ENCODE measurements around the gene PPP2R2C. TPM values are rescaled to one million over a fixed set of nuclear protein-coding genes. Genes with fewer than 3 reads are reported as not detected.

Gene PPP2R2C
- polyA plus RNA-seq, 1 of the 3 experiments (the other 2 are of a cell fraction): 0.21 TPM

DNA sequence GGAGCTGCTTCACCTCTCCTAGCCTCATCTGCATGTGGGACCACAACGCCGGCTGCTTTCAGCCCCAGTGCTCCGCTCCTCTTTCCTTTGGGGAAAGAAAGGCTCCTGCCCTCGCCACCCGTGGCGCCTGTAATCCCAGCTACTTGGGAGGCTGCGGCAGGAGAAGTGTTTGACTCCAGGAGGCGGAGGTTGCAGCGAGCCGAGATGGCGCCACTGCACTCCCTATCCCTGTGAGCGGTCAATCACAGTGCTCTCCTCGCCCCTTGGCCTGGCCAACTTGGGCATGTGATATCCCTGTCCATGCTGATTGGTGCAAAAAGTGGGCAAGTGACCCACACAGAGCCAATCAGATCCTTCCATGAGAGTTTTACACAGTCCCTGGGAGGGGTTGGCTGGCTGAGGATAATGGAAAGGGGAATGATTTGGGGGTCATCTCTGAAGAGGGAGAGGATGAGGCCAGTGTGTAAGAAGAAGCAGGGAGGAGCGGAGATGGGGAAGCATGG lies 146.6 kb downstream of the PPP2R2C start:
- 84% methylated on average over 8 of the region's 14 CpGs for WGBS (ENCODE audit: low lambda C conversion rate)
- ChIA-PET CTCF (interaction anchor here (0.6 to 22.5 kb wide), 11 partner anchors 11 to 348 kb away, joined by 3 to 1048 read pairs (median 11); partner anchors contain the start of gene WFS1), POLR2A (no interaction called here)
- no peak overlapping the region for H3K4me2 ChIP-seq
- peaks cover 0 to 3% of the 10 kb centered on the region in 2 experiments; a peak in 1 of 4 replicates for H3K4me1 ChIP-seq (ENCODE audit: control insufficient read depth in 1 of 2, insufficient read depth in 2 of 2, low read depth in 1 of 2, low read length in 1 of 2)
- no peak overlapping the region for H3K4me3 ChIP-seq (ENCODE audit: low read depth in 2 of 2, low read length in 1 of 2)
- TF ChIP-seq, protein P1, sequence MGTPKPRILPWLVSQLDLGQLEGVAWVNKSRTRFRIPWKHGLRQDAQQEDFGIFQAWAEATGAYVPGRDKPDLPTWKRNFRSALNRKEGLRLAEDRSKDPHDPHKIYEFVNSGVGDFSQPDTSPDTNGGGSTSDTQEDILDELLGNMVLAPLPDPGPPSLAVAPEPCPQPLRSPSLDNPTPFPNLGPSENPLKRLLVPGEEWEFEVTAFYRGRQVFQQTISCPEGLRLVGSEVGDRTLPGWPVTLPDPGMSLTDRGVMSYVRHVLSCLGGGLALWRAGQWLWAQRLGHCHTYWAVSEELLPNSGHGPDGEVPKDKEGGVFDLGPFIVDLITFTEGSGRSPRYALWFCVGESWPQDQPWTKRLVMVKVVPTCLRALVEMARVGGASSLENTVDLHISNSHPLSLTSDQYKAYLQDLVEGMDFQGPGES (IDR thresholded peaks at IDR 0.05; ENCODE audit: low read depth, low read length): no peak
- TF ChIP-seq, protein P2, sequence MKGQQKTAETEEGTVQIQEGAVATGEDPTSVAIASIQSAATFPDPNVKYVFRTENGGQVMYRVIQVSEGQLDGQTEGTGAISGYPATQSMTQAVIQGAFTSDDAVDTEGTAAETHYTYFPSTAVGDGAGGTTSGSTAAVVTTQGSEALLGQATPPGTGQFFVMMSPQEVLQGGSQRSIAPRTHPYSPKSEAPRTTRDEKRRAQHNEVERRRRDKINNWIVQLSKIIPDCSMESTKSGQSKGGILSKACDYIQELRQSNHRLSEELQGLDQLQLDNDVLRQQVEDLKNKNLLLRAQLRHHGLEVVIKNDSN (IDR thresholded peaks at IDR 0.05; ENCODE audit: borderline replicate concordance, low read depth): 0 out of 2 replicates have a peak, but pooled peaks have one; percentile 17
- H3K79me2 ChIP-seq (ENCODE audit: insufficient read depth): no peaks in the 10 kb centered on the region
- H3F3A ChIP-seq (replicated peaks; ENCODE audit: insufficient read depth): no peaks in the 10 kb centered on the region
- no peaks in the 10 kb centered on the region for H3K36me3 ChIP-seq (replicated peaks in 1 of 2; ENCODE audit: control insufficient read depth in 1 of 2, insufficient read depth in 2 of 2, low read length in 1 of 2)
- H3K27me3 ChIP-seq (ENCODE audit: insufficient read depth): no peaks in the 10 kb centered on the region
- no peak overlapping the region for H3K9ac ChIP-seq
- H4K20me1 ChIP-seq (ENCODE audit: insufficient read depth): no peaks in the 10 kb centered on the region
- H3K9me3 ChIP-seq: no peaks in the 10 kb centered on the region
- H3K27ac ChIP-seq (ENCODE audit: low read depth in 2 of 2, low read length in 1 of 2): no peak overlapping the region
- DNase-seq: no peak
- no peaks in the 10 kb centered on the region for H3K9me2 ChIP-seq
- no peak overlapping the region for H2AFZ ChIP-seq (ENCODE audit: low read depth)

DNA sequence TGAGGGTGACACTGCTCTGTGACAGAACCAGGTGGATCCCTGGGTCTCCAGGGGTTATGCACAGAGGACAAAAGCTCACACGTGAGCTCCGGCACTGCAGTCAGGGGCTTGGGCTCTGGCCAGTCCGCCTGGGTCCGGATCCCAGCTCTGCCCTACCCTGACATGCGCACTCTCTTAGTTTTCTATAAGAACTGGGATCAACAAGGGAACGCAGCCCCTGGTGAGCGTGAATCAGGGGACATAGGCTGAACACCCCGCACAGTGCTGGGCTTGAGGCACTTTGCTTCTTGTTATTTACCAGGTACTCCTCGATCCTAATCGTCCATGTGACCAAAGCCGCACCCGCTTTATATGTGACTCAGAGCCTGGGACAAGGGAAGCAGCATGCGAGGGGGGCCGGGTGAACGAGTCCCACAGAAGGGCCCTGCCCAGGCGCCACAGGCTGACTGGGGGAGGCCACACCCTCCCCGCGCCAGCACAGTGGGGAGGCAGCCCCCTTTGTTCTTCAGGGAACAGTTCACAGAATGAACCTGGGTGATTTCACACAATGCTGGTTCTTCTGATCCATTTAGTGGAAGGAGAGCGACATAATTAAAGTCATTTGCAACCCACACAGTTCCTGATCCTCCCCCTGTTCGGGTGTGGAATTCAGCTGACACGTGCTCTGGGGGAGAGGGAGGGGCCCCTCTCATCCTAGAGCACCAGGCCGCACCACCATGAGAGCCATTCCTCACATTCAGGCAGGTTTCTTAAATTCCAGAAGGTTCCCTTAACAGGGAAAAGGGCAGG lies 147.2 kb downstream of the PPP2R2C start:
- Histone ChIP-seq H3K79me2 (ENCODE audit: insufficient read depth) (no peaks in the 10 kb centered on the region), H3K9me3 (no peaks in the 10 kb centered on the region), H3F3A (replicated peaks; ENCODE audit: insufficient read depth) (no peaks in the 10 kb centered on the region), H3K9me2 (no peaks in the 10 kb centered on the region), H3K4me2 (no peak overlapping the region), H3K36me3 (replicated peaks in 1 of 2; ENCODE audit: control insufficient read depth in 1 of 2, insufficient read depth in 2 of 2, low read length in 1 of 2) (no peaks in the 10 kb centered on the region), H3K4me3 (ENCODE audit: low read depth in 2 of 2, low read length in 1 of 2) (no peak overlapping the region), H4K20me1 (ENCODE audit: insufficient read depth) (no peaks in the 10 kb centered on the region), H3K4me1 (ENCODE audit: control insufficient read depth in 1 of 2, insufficient read depth in 2 of 2, low read depth in 1 of 2, low read length in 1 of 2) (peaks cover 0 to 3% of the 10 kb centered on the region in 2 experiments; a peak in 1 of 4 replicates), H3K27me3 (ENCODE audit: insufficient read depth) (no peaks in the 10 kb centered on the region), H2AFZ (ENCODE audit: low read depth) (no peak overlapping the region), H3K27ac (ENCODE audit: low read depth in 2 of 2, low read length in 1 of 2) (no peak overlapping the region), H3K9ac (no peak overlapping the region)
- CTCF ChIA-PET: interaction anchor here (0.9 to 22.5 kb wide), 5 partner anchors 19 to 326 kb away, joined by 3 to 1048 read pairs (median 123); partner anchors contain the start of gene WFS1
- POLR2A ChIA-PET: no interaction called here
- DNase-seq: no peak
- TF ChIP-seq FOXJ3 (CRISPR knock-in tag; IDR thresholded peaks at IDR 0.05): no peak
- TF ChIP-seq YY1 (IDR thresholded peaks at IDR 0.05; ENCODE audit: low read depth): no peak
- no peak for TF ChIP-seq NFIC (IDR thresholded peaks at IDR 0.05; ENCODE audit: borderline replicate concordance)
- TF ChIP-seq, protein P3, sequence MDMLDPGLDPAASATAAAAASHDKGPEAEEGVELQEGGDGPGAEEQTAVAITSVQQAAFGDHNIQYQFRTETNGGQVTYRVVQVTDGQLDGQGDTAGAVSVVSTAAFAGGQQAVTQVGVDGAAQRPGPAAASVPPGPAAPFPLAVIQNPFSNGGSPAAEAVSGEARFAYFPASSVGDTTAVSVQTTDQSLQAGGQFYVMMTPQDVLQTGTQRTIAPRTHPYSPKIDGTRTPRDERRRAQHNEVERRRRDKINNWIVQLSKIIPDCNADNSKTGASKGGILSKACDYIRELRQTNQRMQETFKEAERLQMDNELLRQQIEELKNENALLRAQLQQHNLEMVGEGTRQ (IDR thresholded peaks at IDR 0.05; ENCODE audit: borderline replicate concordance, low read depth, low read length): no peak
- TF ChIP-seq, protein P4, sequence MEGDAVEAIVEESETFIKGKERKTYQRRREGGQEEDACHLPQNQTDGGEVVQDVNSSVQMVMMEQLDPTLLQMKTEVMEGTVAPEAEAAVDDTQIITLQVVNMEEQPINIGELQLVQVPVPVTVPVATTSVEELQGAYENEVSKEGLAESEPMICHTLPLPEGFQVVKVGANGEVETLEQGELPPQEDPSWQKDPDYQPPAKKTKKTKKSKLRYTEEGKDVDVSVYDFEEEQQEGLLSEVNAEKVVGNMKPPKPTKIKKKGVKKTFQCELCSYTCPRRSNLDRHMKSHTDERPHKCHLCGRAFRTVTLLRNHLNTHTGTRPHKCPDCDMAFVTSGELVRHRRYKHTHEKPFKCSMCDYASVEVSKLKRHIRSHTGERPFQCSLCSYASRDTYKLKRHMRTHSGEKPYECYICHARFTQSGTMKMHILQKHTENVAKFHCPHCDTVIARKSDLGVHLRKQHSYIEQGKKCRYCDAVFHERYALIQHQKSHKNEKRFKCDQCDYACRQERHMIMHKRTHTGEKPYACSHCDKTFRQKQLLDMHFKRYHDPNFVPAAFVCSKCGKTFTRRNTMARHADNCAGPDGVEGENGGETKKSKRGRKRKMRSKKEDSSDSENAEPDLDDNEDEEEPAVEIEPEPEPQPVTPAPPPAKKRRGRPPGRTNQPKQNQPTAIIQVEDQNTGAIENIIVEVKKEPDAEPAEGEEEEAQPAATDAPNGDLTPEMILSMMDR (IDR thresholded peaks at IDR 0.05): no peak
- no peak for TF ChIP-seq EP300 (IDR thresholded peaks at IDR 0.05; ENCODE audit: borderline replicate concordance in 1 of 2, low read depth in 1 of 2, low read length in 1 of 2)
- no peak for TF ChIP-seq RAD21 (IDR thresholded peaks at IDR 0.05; ENCODE audit: low read length)
- TF ChIP-seq SIN3A (IDR thresholded peaks at IDR 0.05; ENCODE audit: borderline replicate concordance, low read depth, low read length): no peak
- no peak for TF ChIP-seq CHD2 (IDR thresholded peaks at IDR 0.05; ENCODE audit: low read length, partially characterized antibody)
- no peak for TF ChIP-seq TCF12 (IDR thresholded peaks at IDR 0.05)
- WGBS (ENCODE audit: low lambda C conversion rate): 71% methylated on average over 15 of the region's 22 CpGs

Data from SK-N-SH (cell line).